GM23248 (cell line): ENCODE data around the gene PLCB2.

Source experiments
- EZH2 ChIP-seq: fragments of 200-600 bp; sonication (generic); IDR thresholded peaks from 2 replicates; pipeline ENCODE4 v1.6.1; 2018; ENCODE audit warnings: antibody characterized with exemption, mild to moderate bottlenecking; ENCODE audit not compliant: insufficient read depth, poor library complexity, severe bottlenecking
- EZH2phosphoT487 ChIP-seq: fragments of 200-600 bp; sonication (generic); IDR thresholded peaks from 2 replicates; pipeline ENCODE4 v1.6.1; 2018; ENCODE audit warnings: antibody characterized with exemption, moderate library complexity, mild to moderate bottlenecking, low read depth; ENCODE audit not compliant: insufficient read depth

DNA sequence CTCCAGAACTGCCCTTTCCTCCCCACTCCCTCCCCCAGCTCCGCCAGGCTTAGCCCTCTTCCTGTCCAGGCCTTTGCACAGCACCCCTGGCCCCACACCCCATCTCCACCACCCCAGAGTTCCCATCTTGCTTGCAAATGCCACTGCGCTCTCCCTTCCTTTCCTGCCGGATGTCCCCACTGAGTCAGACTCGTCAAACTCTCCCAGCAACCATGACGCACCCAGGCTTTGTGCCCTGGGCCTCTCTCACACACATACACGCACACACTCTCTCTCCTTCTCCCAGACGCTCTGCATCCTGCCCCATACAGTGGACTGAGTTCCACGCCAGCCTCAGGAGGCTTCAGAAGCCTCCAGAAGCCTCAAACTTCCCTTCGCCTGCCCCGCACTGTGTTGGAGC lies 35.8 kb upstream of the PLCB2 start:
- no peak for TF ChIP-seq EZH2
- no peak for TF ChIP-seq EZH2phosphoT487
